ENCODE data around the gene MPIG6B.

GRCh38 chr6:31760790-31761189, 37.6 kb downstream of the MPIG6B start:
- TF ChIP-seq, protein P1, sequence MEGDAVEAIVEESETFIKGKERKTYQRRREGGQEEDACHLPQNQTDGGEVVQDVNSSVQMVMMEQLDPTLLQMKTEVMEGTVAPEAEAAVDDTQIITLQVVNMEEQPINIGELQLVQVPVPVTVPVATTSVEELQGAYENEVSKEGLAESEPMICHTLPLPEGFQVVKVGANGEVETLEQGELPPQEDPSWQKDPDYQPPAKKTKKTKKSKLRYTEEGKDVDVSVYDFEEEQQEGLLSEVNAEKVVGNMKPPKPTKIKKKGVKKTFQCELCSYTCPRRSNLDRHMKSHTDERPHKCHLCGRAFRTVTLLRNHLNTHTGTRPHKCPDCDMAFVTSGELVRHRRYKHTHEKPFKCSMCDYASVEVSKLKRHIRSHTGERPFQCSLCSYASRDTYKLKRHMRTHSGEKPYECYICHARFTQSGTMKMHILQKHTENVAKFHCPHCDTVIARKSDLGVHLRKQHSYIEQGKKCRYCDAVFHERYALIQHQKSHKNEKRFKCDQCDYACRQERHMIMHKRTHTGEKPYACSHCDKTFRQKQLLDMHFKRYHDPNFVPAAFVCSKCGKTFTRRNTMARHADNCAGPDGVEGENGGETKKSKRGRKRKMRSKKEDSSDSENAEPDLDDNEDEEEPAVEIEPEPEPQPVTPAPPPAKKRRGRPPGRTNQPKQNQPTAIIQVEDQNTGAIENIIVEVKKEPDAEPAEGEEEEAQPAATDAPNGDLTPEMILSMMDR (IDR thresholded peaks at IDR 0.05; ENCODE audit: low read length): no peak
- no peak for TF ChIP-seq EZH2 (IDR thresholded peaks at IDR 0.05; ENCODE audit: borderline replicate concordance, low read length)
